K562 (cell line): ENCODE data around the gene PDE8A.

Source experiments
- FOSL1 ChIP-seq: fragments of 200-800 bp; sonication (Bioruptor generic); conservative IDR thresholded peaks from 2 replicates; pipeline ENCODE4 v1.6.1; 2016; ENCODE audit warnings: missing genetic modification characterization, missing compliant biosample characterization
- ZNF121 ChIP-seq: sonication (generic); formaldehyde crosslinking; conservative IDR thresholded peaks from 2 replicates; pipeline ENCODE4 v1.8.0; 2022; ENCODE audit warnings: missing genetic modification reagents
- ZNF134 ChIP-seq: fragments of 250-450 bp; sonication (Bioruptor Pico); conservative IDR thresholded peaks from 2 replicates; pipeline ENCODE4 v1.4.0; 2020
- ZNF408 ChIP-seq: fragments of 250-450 bp; sonication (Bioruptor Pico); IDR thresholded peaks from 2 replicates; pipeline ENCODE4 v1.4.0; 2020; ENCODE audit warnings: low read depth, mild to moderate bottlenecking, moderate library complexity
- TF ChIP-seq, protein P1 (sequence below): sonication (generic); formaldehyde crosslinking; IDR thresholded peaks from 2 replicates; pipeline ENCODE4 v1.5.0; 2020; ENCODE audit warnings: missing genetic modification reagents
- TF ChIP-seq, protein P2 (sequence below), 3 experiments: IDR thresholded peaks in 2 of 3; conservative IDR thresholded peaks in 1 of 3; 2 replicates each; pipeline ENCODE4 v1.5.1; 2011 to 2012; ENCODE audit warnings: low read length in 3 of 3, mild to moderate bottlenecking in 3 of 3, control low read depth in 2 of 3, improper control_type of control experiment in 1 of 3, inconsistent platforms in 1 of 3, low read depth in 1 of 3, mixed read lengths in 1 of 3, moderate library complexity in 1 of 3; ENCODE audit not compliant: insufficient read depth in 2 of 3

DNA sequence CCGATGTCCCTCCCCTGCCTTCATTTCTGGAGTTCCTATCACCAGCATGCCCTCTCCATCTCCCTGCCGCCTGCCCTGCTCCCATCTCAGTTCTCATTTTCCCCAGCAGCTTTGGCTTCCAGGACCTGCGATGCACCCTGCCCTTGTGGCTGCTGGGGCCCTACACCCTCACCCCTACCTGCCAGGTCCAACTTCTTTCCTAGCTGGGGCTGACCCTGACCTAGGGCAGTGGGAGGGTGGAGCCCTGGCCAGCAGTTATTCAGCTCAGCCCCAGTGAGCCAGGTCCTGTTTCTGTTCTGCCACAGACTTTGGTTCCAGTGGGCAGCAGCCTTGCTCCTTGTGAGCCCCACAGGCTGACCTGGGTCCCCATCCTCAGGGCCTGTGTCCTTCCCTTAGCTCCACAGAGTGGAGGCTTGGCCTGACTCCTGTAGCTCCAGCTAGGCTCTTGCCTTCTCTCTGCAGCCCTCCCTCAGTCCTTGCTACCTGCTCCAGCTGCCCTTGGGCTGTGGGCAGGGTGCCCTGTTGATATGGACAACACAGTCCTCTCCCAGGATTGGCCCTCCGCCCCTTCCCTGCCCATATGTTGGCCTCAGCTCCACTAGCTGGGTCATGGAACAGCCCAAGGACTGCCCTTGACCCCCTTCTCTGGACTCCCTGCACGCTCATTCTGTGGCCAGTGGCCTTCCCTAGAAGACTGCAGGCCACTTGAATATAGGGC, 34.7 kb upstream of the PDE8A start:
- TF ChIP-seq, protein P1, sequence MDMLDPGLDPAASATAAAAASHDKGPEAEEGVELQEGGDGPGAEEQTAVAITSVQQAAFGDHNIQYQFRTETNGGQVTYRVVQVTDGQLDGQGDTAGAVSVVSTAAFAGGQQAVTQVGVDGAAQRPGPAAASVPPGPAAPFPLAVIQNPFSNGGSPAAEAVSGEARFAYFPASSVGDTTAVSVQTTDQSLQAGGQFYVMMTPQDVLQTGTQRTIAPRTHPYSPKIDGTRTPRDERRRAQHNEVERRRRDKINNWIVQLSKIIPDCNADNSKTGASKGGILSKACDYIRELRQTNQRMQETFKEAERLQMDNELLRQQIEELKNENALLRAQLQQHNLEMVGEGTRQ (CRISPR knock-in tag), result no peak
- TF ChIP-seq ZNF121 (CRISPR knock-in tag) (no peak), FOSL1 (no peak), ZNF134 (CRISPR knock-in tag) (no peak), ZNF408 (CRISPR knock-in tag) (no peak)
- TF ChIP-seq, protein P2, sequence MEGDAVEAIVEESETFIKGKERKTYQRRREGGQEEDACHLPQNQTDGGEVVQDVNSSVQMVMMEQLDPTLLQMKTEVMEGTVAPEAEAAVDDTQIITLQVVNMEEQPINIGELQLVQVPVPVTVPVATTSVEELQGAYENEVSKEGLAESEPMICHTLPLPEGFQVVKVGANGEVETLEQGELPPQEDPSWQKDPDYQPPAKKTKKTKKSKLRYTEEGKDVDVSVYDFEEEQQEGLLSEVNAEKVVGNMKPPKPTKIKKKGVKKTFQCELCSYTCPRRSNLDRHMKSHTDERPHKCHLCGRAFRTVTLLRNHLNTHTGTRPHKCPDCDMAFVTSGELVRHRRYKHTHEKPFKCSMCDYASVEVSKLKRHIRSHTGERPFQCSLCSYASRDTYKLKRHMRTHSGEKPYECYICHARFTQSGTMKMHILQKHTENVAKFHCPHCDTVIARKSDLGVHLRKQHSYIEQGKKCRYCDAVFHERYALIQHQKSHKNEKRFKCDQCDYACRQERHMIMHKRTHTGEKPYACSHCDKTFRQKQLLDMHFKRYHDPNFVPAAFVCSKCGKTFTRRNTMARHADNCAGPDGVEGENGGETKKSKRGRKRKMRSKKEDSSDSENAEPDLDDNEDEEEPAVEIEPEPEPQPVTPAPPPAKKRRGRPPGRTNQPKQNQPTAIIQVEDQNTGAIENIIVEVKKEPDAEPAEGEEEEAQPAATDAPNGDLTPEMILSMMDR (IDR thresholded peaks at IDR 0.05 in 2 of 3, conservative IDR thresholded peaks at IDR 0.05 in 1 of 3; ENCODE audit: insufficient read depth in 2 of 3, low read depth in 1 of 3, low read length in 3 of 3), result no peak
